Activated naive CD4-positive, alpha-beta T cell treated with Interleukin-2 at 50 U/mL for 16 hours (primary cell): ENCODE measurements around the gene ADIPOR2.
"Not testable (repeated sequence)": the region's sequence is repeated elsewhere in the genome, so short reads cannot be mapped to it uniquely, and the experiment has no call there.

Source experiments
- DNase-seq: peaks from one replicate; pipeline ENCODE4 v3.0.0-alpha.2; 2020

The ADIPOR2 gene

DNA sequence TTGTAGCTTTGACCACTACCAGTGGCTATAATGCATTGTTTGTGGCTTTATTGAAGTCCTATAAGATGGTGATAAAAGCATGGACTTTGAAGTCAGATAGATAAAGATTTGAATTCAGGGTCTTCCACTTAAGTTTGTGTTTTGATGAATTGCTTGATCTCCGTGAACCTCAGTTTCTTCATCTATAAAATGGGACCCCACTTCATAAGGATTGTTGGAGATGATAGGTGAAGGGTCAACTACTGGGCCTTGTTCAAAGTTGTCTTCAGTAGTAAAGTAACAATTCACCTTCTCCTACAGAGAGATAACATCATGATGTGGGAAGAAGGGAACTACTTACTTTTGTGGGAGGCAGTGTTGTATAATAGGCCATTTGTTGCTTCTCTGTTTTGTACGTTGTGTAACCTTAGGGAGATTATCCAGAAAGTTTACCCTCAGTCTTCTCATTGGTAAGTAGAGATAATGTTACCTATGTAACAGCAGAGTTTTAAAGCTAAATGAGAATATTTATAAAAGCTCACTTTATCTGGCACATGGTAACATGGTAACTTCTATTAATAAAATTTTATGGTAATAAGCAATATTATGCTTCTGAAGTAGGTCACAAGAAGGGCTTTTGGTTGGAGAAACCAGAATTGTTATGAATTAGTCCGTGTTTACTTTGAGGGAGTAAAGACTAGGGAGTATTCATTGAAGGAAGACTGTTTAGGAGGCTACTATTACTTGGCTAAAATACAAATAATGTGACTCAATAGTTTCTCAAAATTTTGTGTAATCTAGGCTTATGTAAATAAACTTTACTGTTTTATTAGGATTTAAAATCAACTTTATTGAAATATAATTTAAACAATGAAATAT lies 15.1 kb downstream of the ADIPOR2 start:
- no peak for DNase-seq

- DNase-seq: no peak
These were observed 15.7 kb downstream of the ADIPOR2 start for GRCh38 chr12:1706632-1706980.

GRCh38 chr12:1707051-1707450 lies 16.2 kb downstream of the ADIPOR2 start:
- DNase-seq: no peak

- DNase-seq: not testable (repeated sequence)
These were observed 19.1 kb downstream of the ADIPOR2 start for GRCh38 chr12:1709968-1710367.

DNA sequence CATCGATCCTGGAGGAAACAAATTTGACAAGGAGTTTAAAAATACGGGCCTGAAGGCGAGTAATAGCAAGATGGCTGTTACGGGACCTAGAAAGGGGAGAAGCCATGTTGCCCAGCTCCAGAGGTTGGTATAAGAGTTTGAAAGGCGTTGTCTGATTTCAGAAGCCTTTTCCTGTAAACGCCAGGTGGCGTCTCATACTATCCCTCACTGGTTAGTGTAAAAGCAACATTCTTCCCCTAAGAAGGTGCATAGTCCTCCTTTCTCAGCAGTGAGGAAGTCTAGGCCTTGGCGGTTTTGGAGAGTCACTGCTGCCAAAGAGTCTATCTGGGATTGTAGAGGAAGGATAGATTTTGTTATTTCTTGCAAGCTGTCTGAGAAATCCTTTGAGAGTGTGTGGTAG lies 20.0 kb downstream of the ADIPOR2 start:
- DNase-seq: not testable (repeated sequence)

DNA sequence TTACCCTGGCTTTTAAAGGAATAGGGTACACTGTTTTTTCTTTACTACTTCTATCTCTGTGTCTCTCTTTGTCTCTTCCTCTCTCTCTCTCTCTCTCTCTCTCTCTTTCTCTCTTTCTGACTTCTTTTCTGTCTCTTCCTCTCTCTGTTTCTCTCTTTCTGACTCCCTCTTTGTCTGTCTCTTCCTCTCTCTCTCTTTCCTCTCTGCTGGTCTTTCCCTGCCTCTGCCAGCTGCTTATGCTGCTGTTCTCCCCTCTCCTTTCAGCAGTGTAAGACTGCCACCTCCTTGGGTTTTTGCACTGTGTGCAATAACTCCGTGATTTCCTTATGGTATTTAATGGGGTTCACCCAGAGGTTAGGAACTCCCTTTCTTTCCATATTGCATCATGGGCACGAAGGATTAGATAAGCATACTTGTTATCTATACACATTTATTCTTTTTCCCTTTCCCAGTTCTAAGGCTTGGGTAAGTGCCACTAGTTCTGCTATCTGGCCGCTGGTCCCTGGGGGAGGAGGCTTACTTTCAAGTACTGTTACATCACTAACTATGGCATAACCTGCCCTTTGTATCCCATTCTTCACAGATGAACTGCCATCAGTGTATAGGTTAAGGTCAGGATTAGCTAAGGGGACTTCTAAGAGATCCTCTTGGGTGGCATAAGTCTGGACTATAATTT lies 20.8 kb downstream of the ADIPOR2 start:
- DNase-seq: not testable (repeated sequence)

DNA sequence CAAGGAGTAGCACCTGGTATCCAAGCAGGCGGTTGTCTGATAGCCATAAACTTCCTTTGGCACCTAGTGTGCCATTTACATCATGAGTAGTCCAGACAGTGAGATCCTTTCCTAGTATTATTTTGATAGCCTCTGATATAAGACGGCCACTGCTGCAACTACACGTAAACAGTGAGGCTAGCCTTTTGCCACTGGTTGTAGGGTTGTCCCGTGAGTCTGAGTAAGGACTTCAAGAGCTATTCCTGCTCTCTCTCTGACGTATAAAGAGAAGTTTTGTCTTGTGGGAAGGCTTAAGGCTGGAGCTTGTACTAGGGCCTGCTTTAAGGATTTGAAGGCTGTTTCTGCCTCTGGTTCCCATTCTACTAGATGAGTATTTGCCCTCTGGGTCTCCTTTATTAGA lies 21.4 kb downstream of the ADIPOR2 start:
- not testable (repeated sequence) for DNase-seq

GRCh38 chr12:1712852-1713251 lies 22.0 kb downstream of the ADIPOR2 start:
- DNase-seq: not testable (repeated sequence)

DNA sequence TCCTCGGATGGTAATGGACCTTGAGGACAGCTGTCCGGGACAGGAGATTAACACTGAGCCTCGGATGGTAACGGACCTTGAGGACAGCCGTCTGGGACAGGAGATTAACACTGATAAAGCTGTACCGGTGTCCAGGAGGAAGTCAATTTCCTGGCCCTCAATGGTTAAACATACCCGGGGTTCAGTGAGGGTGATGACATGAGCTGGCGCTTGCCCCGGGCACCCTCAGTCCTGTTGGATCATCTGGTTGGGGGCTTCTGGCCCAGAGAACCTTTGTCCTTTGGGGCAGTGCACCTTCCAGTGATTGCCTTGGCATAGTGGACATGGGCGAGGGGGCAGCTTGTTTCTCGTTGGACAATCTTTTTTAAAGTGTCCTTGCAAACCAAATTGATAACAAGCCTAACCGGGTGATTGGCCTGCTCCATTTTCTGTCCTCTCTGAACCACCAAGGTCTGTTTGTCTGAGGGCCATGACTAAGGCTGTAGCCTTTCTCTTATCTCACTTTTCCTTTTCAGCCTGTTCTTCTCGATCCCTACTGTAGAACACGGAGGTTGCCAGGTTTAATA lies 23.0 kb downstream of the ADIPOR2 start:
- not testable (repeated sequence) for DNase-seq

- not testable (repeated sequence) for DNase-seq
These were observed 24.6 kb downstream of the ADIPOR2 start for GRCh38 chr12:1715459-1715858.

GRCh38 chr12:1716215-1716862 lies 25.5 kb downstream of the ADIPOR2 start:
- DNase-seq: no peak

GRCh38 chr12:1716911-1717310 lies 26.0 kb downstream of the ADIPOR2 start:
- no peak for DNase-seq

DNA sequence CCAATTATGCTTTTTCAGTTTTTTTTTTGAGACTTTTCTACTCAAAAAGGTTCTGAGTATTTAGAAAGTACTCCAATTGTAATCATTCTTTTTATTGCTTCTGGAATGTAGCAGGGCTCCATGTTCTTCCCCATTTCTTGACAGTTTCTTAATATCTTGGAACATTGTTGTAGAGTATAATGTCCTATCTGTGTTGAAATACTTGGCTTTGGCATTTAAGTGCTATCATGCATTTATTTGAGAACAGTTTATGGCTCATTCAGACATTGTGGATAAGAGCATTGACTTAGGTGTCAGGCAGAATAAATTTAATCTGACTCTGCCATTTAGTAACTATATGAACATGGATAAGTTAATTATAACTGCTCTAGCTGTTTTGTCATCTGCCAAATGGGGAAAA lies 28.3 kb downstream of the ADIPOR2 start:
- no peak for DNase-seq

GRCh38 chr12:1720494-1720893 lies 29.6 kb downstream of the ADIPOR2 start:
- no peak for DNase-seq

DNA sequence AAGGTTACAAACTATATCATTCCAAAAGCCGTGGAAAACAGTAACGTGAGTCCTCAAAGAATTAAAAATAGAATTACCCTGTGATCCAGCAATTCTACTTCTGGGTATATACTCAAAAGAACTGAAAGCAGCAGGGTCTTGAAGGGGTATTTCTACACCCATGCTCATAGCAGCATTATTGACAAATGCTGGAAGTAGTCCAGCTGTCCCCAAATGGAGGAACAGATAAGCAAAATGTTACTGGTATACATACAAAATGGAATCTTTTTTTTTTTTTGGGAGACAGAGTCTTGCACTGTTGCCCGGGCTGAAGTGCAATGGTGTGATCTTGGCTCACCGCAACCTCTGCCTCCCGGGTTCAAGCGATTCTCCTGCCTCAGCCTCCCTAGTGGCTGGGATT lies 32.9 kb downstream of the ADIPOR2 start:
- no peak for DNase-seq

DNA sequence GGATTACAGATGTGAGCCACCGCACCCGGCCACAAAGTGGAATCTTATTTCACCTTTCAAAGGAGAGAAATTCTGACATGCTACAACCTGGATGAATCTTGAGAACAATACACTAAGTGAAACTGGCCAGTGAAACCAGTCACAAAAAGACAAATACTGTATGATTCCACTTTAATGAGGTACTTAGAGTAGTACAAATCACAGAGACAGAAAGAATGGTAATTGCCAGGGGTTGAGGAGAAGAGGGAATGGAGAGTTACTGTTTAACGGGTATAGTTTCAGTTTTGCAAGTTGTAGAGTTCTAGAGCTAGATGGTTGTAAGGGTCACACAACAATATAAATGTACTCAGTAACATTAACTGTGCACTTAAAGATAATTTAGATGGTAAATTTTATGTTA lies 33.4 kb downstream of the ADIPOR2 start:
- DNase-seq: no peak

DNA sequence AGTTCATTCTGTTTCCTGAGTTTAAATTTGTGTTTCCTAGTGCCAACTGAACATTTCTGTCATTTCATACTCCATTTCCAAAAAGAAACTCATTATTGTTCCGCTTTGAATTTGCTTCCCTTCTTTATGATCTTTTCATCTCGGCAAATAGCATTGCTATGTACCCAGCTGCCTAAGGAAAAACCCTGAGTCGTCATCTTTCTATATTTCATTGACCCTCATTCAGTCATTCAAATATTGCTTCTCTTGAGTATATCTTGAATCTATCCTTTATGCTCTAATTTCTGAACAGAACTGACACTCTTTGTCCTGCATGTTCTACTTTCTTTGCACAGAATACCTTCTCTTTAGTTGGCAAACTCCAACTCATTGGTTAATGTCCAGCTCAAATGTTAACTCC lies 35.9 kb downstream of the ADIPOR2 start:
- no peak for DNase-seq

DNA sequence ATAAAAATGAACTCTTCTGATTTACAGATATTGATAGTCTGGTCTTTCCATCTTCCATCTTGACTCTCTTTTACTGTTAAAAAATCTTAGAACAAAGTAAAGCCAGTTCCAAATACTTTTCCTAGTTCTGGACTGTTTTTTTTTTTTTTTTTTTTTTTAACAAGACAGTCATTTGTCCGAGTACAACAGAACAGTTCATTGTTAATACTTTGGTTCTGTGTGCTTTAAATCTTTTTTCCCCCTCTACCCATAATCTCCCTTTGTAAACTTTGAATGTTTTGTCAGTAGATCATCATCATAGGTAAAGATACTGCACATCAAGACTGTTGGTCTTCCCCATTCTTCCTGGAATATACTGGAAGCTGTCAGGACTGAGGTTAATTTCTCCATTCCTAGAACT lies 38.0 kb downstream of the ADIPOR2 start:
- no peak for DNase-seq

- DNase-seq: no peak
These were observed 40.3 kb downstream of the ADIPOR2 start for GRCh38 chr12:1731019-1731687.

DNA sequence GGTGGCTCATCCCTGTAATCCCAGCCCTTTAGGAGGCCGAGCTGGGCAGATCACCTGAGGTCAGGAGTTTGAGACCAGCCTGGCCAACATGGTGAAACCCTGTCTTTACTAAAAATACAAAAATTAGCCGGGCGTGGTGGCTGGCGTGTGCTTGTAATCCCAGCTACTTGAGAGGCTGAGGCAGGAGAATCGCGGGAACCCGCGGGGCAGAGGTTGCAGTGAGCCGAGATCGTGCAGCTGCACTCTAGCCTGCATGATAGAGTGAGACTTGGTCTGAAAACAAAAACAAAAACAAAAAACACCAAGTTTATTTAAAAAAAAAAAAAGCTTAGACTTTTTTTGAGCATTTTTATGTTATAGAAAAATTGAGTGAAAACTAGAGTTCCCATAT lies 40.8 kb downstream of the ADIPOR2 start:
- DNase-seq: not testable (repeated sequence)

GRCh38 chr12:1732914-1733313 lies 42.0 kb downstream of the ADIPOR2 start:
- no peak for DNase-seq

DNA sequence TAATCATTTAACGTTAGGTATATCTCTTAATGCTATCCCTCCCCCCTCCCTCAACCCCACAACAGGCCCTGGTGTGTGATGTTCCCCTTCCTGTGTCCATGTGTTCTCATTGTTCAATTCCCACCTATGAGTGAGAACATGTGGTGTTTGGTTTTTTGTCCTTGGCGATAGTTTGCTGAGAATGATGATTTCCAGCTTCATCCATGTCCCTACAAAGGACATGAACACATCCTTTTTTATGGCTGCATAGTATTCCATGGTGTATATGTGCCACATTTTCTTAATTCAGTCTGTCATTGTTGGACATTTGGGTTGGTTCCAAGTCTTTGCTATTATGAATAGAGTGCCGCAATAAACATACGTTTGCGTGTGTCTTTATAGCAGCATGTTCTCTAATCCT lies 42.8 kb downstream of the ADIPOR2 start:
- DNase-seq: not testable (repeated sequence)
